GM23248 (cell line): Measurements from ENCODE around the gene ADGRG2.

ENCODE experiments used
- EZH2 ChIP-seq: fragments of 200-600 bp; sonication (generic); IDR thresholded peaks from 2 replicates; pipeline ENCODE4 v1.6.1; 2018; ENCODE audit warnings: antibody characterized with exemption, mild to moderate bottlenecking; ENCODE audit not compliant: insufficient read depth, poor library complexity, severe bottlenecking
- EZH2phosphoT487 ChIP-seq: fragments of 200-600 bp; sonication (generic); IDR thresholded peaks from 2 replicates; pipeline ENCODE4 v1.6.1; 2018; ENCODE audit warnings: antibody characterized with exemption, moderate library complexity, mild to moderate bottlenecking, low read depth; ENCODE audit not compliant: insufficient read depth

- TF ChIP-seq EZH2, result no peak
- no peak for TF ChIP-seq EZH2phosphoT487
Observed at GRCh38 chrX:19059067-19059466, 63.2 kb downstream of the ADGRG2 start.
